Esophagus mucosa (tissue), 1 donor: ENCODE measurements around the gene TGFBRAP1. TPM values are rescaled to one million over a fixed set of nuclear protein-coding genes. Genes with fewer than 3 reads are reported as not detected.
A peak's percentile ranks its signal among the peaks of the same experiment; 100 is the strongest.

Source experiments
- ATAC-seq: fragments of 200-7000 bp; cut with Tn5 transposase; one replicate; pipeline ENCODE4 v1.9.1; 2020
- total RNA-seq: library from RNA; stranded (reverse); gene quantifications from one replicate; pipeline ENCODE4 v1.2.4, GENCODE V29; 2023
- donor health status: DM: yes; HTN: yes; CAD: no.

TGFBRAP1 gene
- total RNA-seq, 1 donor from 2014 or later, result 11.4 TPM

DNA sequence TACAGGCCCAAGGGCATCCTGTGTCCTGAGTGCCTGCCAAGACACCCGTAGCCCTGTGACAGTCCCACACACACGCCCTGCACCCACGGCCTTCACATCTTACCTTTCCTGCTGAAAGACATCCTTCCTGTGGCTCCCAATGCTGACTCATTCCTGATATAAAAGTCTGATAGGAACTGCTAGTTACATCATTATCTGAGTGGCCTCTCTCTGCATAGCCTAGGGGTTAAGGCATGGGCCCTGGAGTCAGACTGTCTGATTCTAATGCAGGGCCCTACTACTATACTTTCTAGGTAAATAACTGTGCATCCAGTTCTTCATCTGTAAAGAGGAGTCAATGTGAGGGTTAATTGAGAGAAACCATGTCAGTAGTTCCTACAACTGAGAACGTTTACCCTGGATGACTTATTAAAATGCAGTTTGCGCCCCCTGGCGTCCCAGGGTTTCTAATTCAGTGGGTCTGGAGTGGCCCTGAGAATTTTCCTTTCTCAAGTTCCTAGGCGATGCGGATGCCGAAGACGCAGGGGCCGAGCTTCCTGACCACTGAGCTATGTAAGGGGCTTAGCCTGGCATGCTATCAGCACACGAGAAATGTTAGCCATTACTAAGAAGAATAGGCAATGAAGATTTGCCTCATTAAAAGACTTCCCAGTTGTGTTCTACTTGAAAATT lies 94.0 kb downstream of the TGFBRAP1 start:
- peak; percentile 55 for ATAC-seq

DNA sequence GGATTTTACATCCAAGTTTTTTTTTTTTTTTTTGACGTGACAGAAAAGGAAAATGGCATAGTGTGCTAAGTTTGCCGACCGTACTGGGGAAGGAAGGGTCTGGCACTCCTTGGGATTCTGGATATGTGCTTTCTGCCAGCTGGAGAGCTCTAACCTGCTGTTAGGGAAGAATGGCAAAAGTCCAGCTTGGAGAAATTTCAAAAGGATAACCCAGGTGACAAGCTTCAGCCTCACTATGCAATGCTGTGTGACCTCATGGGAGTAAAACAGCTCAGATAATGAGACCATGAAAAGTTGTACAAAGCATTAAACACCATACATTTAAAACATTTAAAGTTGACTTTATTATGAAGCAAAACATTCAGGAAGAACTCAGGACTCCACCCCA lies 98.3 kb downstream of the TGFBRAP1 start:
- no peak for ATAC-seq

DNA sequence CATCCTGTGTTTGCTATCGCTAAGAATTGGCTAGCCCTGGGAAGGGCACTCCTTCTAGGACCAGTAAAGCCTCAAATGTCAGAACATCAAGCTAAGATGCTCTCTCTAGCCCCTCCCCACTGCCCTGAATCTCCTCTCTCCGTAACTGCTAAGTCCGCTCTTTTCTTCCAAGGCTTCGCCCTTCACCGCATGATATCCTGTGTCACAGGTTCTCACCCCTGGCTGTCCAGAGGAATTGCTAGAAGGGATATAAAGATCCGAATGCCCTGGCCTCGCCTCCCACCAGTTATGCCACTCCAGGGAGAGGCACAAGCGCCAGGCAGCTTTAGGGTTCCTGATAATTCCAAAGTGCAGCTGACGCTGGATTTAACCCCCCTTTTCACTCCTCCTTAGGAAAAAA lies 105.1 kb downstream of the TGFBRAP1 start:
- no peak for ATAC-seq

DNA sequence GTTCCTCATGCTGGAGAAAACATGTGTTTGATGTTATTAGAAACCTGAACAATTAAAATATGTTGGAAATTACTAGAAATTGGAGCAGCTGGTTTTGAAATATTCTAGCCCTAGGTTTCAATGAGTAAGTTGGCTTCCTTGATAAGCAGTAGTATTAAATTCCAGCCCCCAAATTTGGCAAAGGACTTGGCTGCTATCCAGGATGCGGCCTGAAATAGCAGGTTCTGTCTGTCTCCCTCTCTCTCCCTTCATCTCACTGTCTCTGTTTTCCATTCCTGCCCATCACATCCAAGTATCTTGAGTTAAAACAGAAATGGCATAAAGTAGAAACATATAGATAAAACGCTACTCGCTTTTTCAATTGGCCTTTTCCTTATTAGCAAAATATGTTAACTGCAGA lies 108.9 kb downstream of the TGFBRAP1 start:
- no peak for ATAC-seq

DNA sequence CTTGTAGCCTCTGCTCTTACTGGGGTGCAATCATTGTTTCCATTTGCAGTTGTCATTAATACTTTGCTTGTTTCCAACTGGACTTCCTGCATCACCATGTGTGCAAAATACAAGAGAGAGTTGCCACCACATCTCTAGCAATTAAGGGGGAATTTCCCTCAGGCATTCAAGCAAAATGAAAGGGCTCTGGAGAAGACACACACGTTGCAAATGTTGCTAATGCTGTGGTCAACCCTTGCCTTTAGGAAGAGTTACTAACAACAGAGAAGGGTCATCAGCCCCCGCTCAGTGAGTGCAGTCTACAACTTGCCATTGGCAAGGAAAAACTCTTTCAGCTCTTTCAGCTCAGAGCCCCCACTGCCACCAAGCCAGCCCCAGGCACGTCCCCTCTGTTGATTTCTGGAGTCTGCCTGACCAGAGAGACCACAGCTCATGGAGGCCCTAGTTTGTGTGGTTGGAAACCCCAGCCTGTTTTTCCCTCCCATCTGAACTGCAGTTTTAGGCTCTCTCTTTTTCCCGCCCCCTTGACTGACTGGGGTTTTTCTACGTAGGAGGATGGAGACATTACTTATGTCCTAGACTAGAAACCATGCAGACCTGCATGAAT lies 113.8 kb downstream of the TGFBRAP1 start:
- no peak for ATAC-seq

Other genes with a start within 250 kb of the TGFBRAP1 start
- not detected for gene GPR45, start 88.0 kb downstream of the TGFBRAP1 start, total RNA-seq
- 9.4 TPM for gene C2orf49, start 7.8 kb upstream of the TGFBRAP1 start, total RNA-seq
- gene FHL2, start 69.3 kb upstream of the TGFBRAP1 start, total RNA-seq, result 39.0 TPM